GM21723 (cell line): ENCODE results near the gene ELOA.

Source experiments
- ATAC-seq: cut with Tn5 transposase; IDR thresholded peaks from one replicate; pipeline ENCODE4 v1.9.1; 2021; ENCODE audit warnings: mild to moderate bottlenecking, moderate library complexity; ENCODE audit not compliant: unreplicated experiment

Gene ELOA

GRCh38 chr1:23743287-23744152, at the start of gene ELOA:
ELOA (plus strand) TSS chr1:23743471; CDS start chr1:23743504, 33 bp downstream.
- ATAC-seq: peak; percentile 79

- no peak for ATAC-seq
Observed at GRCh38 chr1:23693599-23693998, 49.7 kb upstream of the ELOA start.

GRCh38 chr1:23694371-23694770, 48.9 kb upstream of the ELOA start:
- no peak for ATAC-seq

- no peak for ATAC-seq
Observed at GRCh38 chr1:23695667-23696066, 47.6 kb upstream of the ELOA start.

GRCh38 chr1:23696335-23696989, 46.8 kb upstream of the ELOA start:
- ATAC-seq: no peak

- no peak for ATAC-seq
Observed at GRCh38 chr1:23698466-23698865, 44.8 kb upstream of the ELOA start.

GRCh38 chr1:23699280-23700179, 43.7 kb upstream of the ELOA start:
- no peak for ATAC-seq

- ATAC-seq: no peak
Observed at GRCh38 chr1:23701310-23701709, 42.0 kb upstream of the ELOA start.

GRCh38 chr1:23701996-23702395, 41.3 kb upstream of the ELOA start:
- no peak for ATAC-seq

GRCh38 chr1:23704834-23705495, 38.3 kb upstream of the ELOA start:
- no peak for ATAC-seq

GRCh38 chr1:23709229-23709628, 34.0 kb upstream of the ELOA start:
- ATAC-seq: no peak

GRCh38 chr1:23718482-23718881, 24.8 kb upstream of the ELOA start:
- no peak for ATAC-seq

GRCh38 chr1:23719162-23719820, 24.0 kb upstream of the ELOA start:
- ATAC-seq: no peak

GRCh38 chr1:23720256-23720995, 22.8 kb upstream of the ELOA start:
- ATAC-seq: peak; percentile 54

- ATAC-seq: no peak
Observed at GRCh38 chr1:23722652-23723051, 20.6 kb upstream of the ELOA start.

- ATAC-seq: no peak
Observed at GRCh38 chr1:23726686-23727085, 16.6 kb upstream of the ELOA start.

GRCh38 chr1:23727362-23727811, 15.9 kb upstream of the ELOA start:
- ATAC-seq: no peak

GRCh38 chr1:23732363-23733224, 10.7 kb upstream of the ELOA start:
- ATAC-seq: no peak
